ENCODE measurements around the gene TBC1D9B.

- TF ChIP-seq CTCF (conservative IDR thresholded peaks at IDR 0.05; ENCODE audit: low read length), result no peak
- TF ChIP-seq EZH2phosphoT487 (IDR thresholded peaks at IDR 0.05; ENCODE audit: borderline replicate concordance), result no peak
Measured at GRCh38 chr5:179926657-179927056, 19.0 kb upstream of the TBC1D9B start.

Measured in Loucy (cell line).